B cell (primary cell): ENCODE data around the gene MAGI2. TPM values are rescaled to one million over a fixed set of nuclear protein-coding genes. Genes with fewer than 3 reads are reported as not detected.

Source experiments
- ATAC-seq: fragments of 200-7000 bp; cut with Tn5 transposase; one replicate; pipeline ENCODE4 v1.10.0; 2021; ENCODE audit warnings: low read depth, mild to moderate bottlenecking, moderate number of reproducible peaks, moderate library complexity
- CTCF ChIA-PET: fragments of 350-600 bp; sonication (Branson Sonifier 250); formaldehyde crosslinking; loops from one replicate; lab custom pipeline; 2021; ENCODE audit warnings: antibody characterized with exemption, inconsistent platforms; lab: Charles Lee
- POLR2A ChIA-PET: fragments of 350-600 bp; sonication (Branson Sonifier 250); formaldehyde crosslinking; loops from one replicate; lab custom pipeline; 2021; ENCODE audit warnings: antibody characterized with exemption; lab: Charles Lee
- DNase-seq: peaks from one replicate; pipeline ENCODE4 v3.0.0; 2013
- H2AFZ ChIP-seq: 2 replicates; pipeline ENCODE4 v1.6.1; 2012; ENCODE audit warnings: mild to moderate bottlenecking, low read depth, low read length; ENCODE audit not compliant: insufficient read depth, poor library complexity, severe bottlenecking
- H3K27ac ChIP-seq, 2 donors: 1 replicate in 1 of 2; 2 replicates in 1 of 2; pipeline ENCODE4 v1.5.1; 2012 to 2013; ENCODE audit warnings: low read length in 2 of 2, mild to moderate bottlenecking in 2 of 2, moderate library complexity in 1 of 2
- H3K27me3 ChIP-seq, 4 experiments: fragments of 200-600 bp in 1 of 4; sonication (generic) in 1 of 4; replicated peaks in 1 of 4; 1 replicate in 2 of 4; 2 replicates in 2 of 4; pipeline versions ENCODE4 v1.6.1 to v1.7.0; 2013 to 2016; ENCODE audit warnings: low read length in 3 of 4, mild to moderate bottlenecking in 2 of 4, mixed read lengths in 1 of 4, moderate library complexity in 1 of 4; ENCODE audit not compliant: insufficient read depth in 4 of 4, control insufficient read depth in 3 of 4; ENCODE audit errors: control extremely low read depth in 1 of 4
- H3K36me3 ChIP-seq, 2 experiments: replicated peaks in 1 of 2; 1 replicate in 1 of 2; 2 replicates in 1 of 2; pipeline versions ENCODE4 v1.6.1 to v1.7.1; 2013; ENCODE audit warnings: low read length in 1 of 2; ENCODE audit not compliant: insufficient read depth in 2 of 2, control insufficient read depth in 1 of 2; ENCODE audit errors: control extremely low read depth in 1 of 2, extremely low read depth in 1 of 2
- H3K4me1 ChIP-seq, 2 donors: fragments of 200-600 bp in 1 of 2; sonication (generic) in 1 of 2; 1 replicate in 1 of 2; 2 replicates in 1 of 2; pipeline versions ENCODE4 v1.5.1 to v1.6.1; 2013 to 2017; ENCODE audit warnings: low read length in 2 of 2; ENCODE audit not compliant: control insufficient read depth in 2 of 2, insufficient read depth in 2 of 2
- H3K4me2 ChIP-seq: replicated peaks from 2 replicates; pipeline ENCODE3; 2012; ENCODE audit warnings: mild to moderate bottlenecking, low read depth, low read length; ENCODE audit not compliant: poor library complexity, severe bottlenecking
- H3K4me3 ChIP-seq, 5 experiments: fragments of 200-600 bp in 1 of 5; sonication (generic) in 1 of 5; 1 replicate in 3 of 5; 2 replicates in 2 of 5; pipeline versions ENCODE4 v1.5.1 to v1.7.0; 2011 to 2016; ENCODE audit warnings: low read length in 4 of 5, mild to moderate bottlenecking in 4 of 5, low read depth in 2 of 5, control low read depth in 1 of 5, moderate library complexity in 1 of 5; ENCODE audit not compliant: insufficient read depth in 1 of 5; ENCODE audit errors: control extremely low read depth in 1 of 5, extremely low read depth in 1 of 5
- H3K79me2 ChIP-seq: fragments of 200-600 bp; sonication (generic); one replicate; pipeline ENCODE4 v1.6.0; 2016; ENCODE audit warnings: low read length; ENCODE audit not compliant: control insufficient read depth, insufficient read depth
- H3K9ac ChIP-seq: fragments of 200-600 bp; sonication (generic); 2 replicates; pipeline ENCODE4 v1.6.1; 2017; ENCODE audit warnings: mild to moderate bottlenecking, low read length, moderate library complexity
- H3K9me3 ChIP-seq, 3 donors: one replicate each; pipeline versions ENCODE4 v1.6.1 to v1.7.1; 2013; ENCODE audit warnings: low read length in 2 of 3; ENCODE audit not compliant: control insufficient read depth in 2 of 3, insufficient read depth in 1 of 3; ENCODE audit errors: control extremely low read depth in 1 of 3
- H4K20me1 ChIP-seq: 2 replicates; pipeline ENCODE4 v1.6.0; 2012; ENCODE audit warnings: mild to moderate bottlenecking, low read length; ENCODE audit not compliant: insufficient read depth, control insufficient read depth, poor library complexity, severe bottlenecking
- H3K27ac Mint-ChIP-seq: one replicate; pipeline ENCODE4 v1.8.0; 2021; ENCODE audit warnings: mixed read lengths
- H3K27me3 Mint-ChIP-seq: one replicate; pipeline ENCODE4 v1.8.0; 2021; ENCODE audit warnings: mixed read lengths
- H3K4me1 Mint-ChIP-seq: one replicate; pipeline ENCODE4 v1.8.0; 2021; ENCODE audit warnings: mixed read lengths
- H3K4me3 Mint-ChIP-seq: one replicate; pipeline ENCODE4 v1.8.0; 2021; ENCODE audit warnings: mixed read lengths
- H3K9me3 Mint-ChIP-seq: one replicate; pipeline ENCODE4 v1.8.0; 2022; ENCODE audit warnings: mixed read lengths; ENCODE audit not compliant: insufficient read depth
- EZH2 ChIP-seq: IDR thresholded peaks from 2 replicates; pipeline ENCODE4 v1.6.1; 2012; ENCODE audit warnings: borderline replicate concordance, low read depth, mild to moderate bottlenecking, moderate library complexity, low read length; ENCODE audit not compliant: insufficient read depth, poor library complexity, severe bottlenecking
- WGBS: methylation state at CpG from one replicate; pipeline ENCODE4 v1.1.5; 2013; ENCODE audit warnings: missing lambda C conversion rate; ENCODE audit not compliant: insufficient coverage; 5-methylcytosine and 5-hydroxymethylcytosine counted together
- intact Hi-C: fragments of 100-400 bp; cut with micrococcal nuclease; formaldehyde crosslinking; loops from one replicate; pipeline ENCODE4 v1.10.0; 2022
- polyA plus RNA-seq: library from polyadenylated mRNA; depleted of rRNA; stranded (reverse); fragments of >200 nt; gene quantifications from 2 replicates; pipeline ENCODE4 v1.2.3, GENCODE V29; 2012
- total RNA-seq, 2 donors: library from RNA; stranded (reverse); fragments of 120-200 nt in 1 of 2; gene quantifications; 1 replicate in 1 of 2; 2 replicates in 1 of 2; pipeline versions ENCODE4 v1.2.3 to v1.2.4, GENCODE V29; 2013 to 2022
- TF ChIP-seq, protein P1 (sequence below): fragments of 200-600 bp; IDR thresholded peaks from one replicate; pipeline ENCODE4 v1.8.0; 2022; ENCODE audit warnings: antibody characterized with exemption, mild to moderate bottlenecking

MAGI2 gene
- total and polyA plus RNA-seq, 2 donors (not counting 1 experiment from before 2014, with no cell fraction given), result 0.16 to 0.64 TPM

DNA sequence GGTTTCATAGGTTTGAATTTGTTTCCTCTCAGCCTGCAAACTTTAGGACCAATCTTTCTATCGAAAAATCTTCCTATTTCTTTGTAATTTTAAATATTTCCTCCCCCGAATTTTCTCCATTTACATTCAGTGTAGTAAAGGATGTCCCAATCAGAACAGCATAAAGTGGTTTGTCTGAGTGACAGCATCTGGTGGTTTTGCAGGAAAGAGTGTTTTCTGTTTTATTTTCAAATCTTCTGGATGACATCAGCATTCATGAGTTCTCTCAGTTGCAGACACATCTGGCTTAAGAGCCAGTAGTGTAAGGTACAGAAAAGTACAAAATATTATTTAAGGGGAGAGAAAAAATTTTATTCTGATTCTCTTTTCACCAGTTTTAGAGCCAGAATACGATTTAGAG, 1020.0 kb downstream of the MAGI2 start:
- Histone ChIP-seq H3K4me1 (no peaks in the 10 kb centered on the region), H2AFZ (no peak overlapping the region), H3K27ac (no peak overlapping the region), H3K4me2 (no peak overlapping the region), H4K20me1 (no peaks in the 10 kb centered on the region), H3K4me3 (no peak overlapping the region), H3K9ac (no peak overlapping the region), H3K36me3 (no peaks in the 10 kb centered on the region), H3K9me3 (no peaks in the 10 kb centered on the region), H3K79me2 (no peaks in the 10 kb centered on the region), H3K27me3 (no peaks in the 10 kb centered on the region)
- peaks cover 2% of the 10 kb centered on the region for H3K27me3 Mint-ChIP-seq
- POLR2A ChIA-PET, result no interaction called here
- H3K4me3 Mint-ChIP-seq, result no peak overlapping the region
- intact Hi-C loops, result no loop called here
- no peak for ATAC-seq
- WGBS, result no CpG with 5 or more reads among the region's 3 CpGs
- CTCF ChIA-PET, result no interaction called here
- DNase-seq, result no peak
- no peaks in the 10 kb centered on the region for H3K9me3 Mint-ChIP-seq
- no peaks in the 10 kb centered on the region for H3K4me1 Mint-ChIP-seq
- H3K27ac Mint-ChIP-seq, result no peak overlapping the region
- TF ChIP-seq EZH2, result no peak
- TF ChIP-seq, protein P1, sequence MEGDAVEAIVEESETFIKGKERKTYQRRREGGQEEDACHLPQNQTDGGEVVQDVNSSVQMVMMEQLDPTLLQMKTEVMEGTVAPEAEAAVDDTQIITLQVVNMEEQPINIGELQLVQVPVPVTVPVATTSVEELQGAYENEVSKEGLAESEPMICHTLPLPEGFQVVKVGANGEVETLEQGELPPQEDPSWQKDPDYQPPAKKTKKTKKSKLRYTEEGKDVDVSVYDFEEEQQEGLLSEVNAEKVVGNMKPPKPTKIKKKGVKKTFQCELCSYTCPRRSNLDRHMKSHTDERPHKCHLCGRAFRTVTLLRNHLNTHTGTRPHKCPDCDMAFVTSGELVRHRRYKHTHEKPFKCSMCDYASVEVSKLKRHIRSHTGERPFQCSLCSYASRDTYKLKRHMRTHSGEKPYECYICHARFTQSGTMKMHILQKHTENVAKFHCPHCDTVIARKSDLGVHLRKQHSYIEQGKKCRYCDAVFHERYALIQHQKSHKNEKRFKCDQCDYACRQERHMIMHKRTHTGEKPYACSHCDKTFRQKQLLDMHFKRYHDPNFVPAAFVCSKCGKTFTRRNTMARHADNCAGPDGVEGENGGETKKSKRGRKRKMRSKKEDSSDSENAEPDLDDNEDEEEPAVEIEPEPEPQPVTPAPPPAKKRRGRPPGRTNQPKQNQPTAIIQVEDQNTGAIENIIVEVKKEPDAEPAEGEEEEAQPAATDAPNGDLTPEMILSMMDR, result no peak

GRCh38 chr7:78429878-78430277, 1023.6 kb downstream of the MAGI2 start:
- no peak overlapping the region for H3K4me3 Mint-ChIP-seq
- no peak for TF ChIP-seq EZH2
- TF ChIP-seq, protein P1, result no peak
- no peak overlapping the region for H3K4me2 ChIP-seq
- H3K36me3 ChIP-seq, result no peaks in the 10 kb centered on the region
- no peaks in the 10 kb centered on the region for H3K79me2 ChIP-seq
- H3K9me3 Mint-ChIP-seq, result no peaks in the 10 kb centered on the region
- ATAC-seq (no peak), DNase-seq (no peak)
- H3K4me1 ChIP-seq, result no peaks in the 10 kb centered on the region
- H4K20me1 ChIP-seq, result no peaks in the 10 kb centered on the region
- intact Hi-C loops, result no loop called here
- WGBS, result no CpG with 5 or more reads among the region's 1 CpG
- ChIA-PET CTCF (no interaction called here), POLR2A (no interaction called here)
- H2AFZ ChIP-seq, result no peak overlapping the region
- no peaks in the 10 kb centered on the region for H3K9me3 ChIP-seq
- no peaks in the 10 kb centered on the region for H3K27me3 ChIP-seq
- H3K9ac ChIP-seq, result no peak overlapping the region
- H3K27me3 Mint-ChIP-seq, result no peaks in the 10 kb centered on the region
- H3K27ac Mint-ChIP-seq, result no peak overlapping the region
- H3K4me3 ChIP-seq, result no peak overlapping the region
- no peak overlapping the region for H3K27ac ChIP-seq
- no peaks in the 10 kb centered on the region for H3K4me1 Mint-ChIP-seq
